ENCODE data around the gene OR51S1.
"Not testable (repeated sequence)": the region's sequence is repeated elsewhere in the genome, so short reads cannot be mapped to it uniquely, and the experiment has no call there.

Gene OR51S1

GRCh38 chr11:4808476-4808875 lies 40.5 kb downstream of the OR51S1 start:
- DNase-seq (ENCODE audit: low read depth) = no peak

GRCh38 chr11:4804280-4804679 lies 44.7 kb downstream of the OR51S1 start, which contains the start of gene OR52R1:
TSS of gene OR52R1 (minus strand) at chr11:4804380. CDS start at chr11:4804380, 0 bp downstream.
- no peak for DNase-seq (ENCODE audit: low read depth)

- not testable (repeated sequence) for DNase-seq (ENCODE audit: low read depth)
These were observed 47.7 kb downstream of the OR51S1 start for GRCh38 chr11:4801316-4801715.

- no peak for DNase-seq (ENCODE audit: low read depth)
These were observed 50.4 kb downstream of the OR51S1 start for GRCh38 chr11:4798427-4799183.
